HG03457 (cell line): ENCODE data around the gene HHAT.

ENCODE experiments used
- ATAC-seq: cut with Tn5 transposase; IDR thresholded peaks from one replicate; pipeline ENCODE4 v1.9.1; 2021; ENCODE audit warnings: moderate number of reproducible peaks; ENCODE audit not compliant: unreplicated experiment

HHAT gene

GRCh38 chr1:210477328-210477924, 148.7 kb downstream of the HHAT start:
- ATAC-seq, result no peak

GRCh38 chr1:210478820-210479219, 150.1 kb downstream of the HHAT start:
- no peak for ATAC-seq

GRCh38 chr1:210482491-210482890, 153.8 kb downstream of the HHAT start:
- ATAC-seq, result no peak

DNA sequence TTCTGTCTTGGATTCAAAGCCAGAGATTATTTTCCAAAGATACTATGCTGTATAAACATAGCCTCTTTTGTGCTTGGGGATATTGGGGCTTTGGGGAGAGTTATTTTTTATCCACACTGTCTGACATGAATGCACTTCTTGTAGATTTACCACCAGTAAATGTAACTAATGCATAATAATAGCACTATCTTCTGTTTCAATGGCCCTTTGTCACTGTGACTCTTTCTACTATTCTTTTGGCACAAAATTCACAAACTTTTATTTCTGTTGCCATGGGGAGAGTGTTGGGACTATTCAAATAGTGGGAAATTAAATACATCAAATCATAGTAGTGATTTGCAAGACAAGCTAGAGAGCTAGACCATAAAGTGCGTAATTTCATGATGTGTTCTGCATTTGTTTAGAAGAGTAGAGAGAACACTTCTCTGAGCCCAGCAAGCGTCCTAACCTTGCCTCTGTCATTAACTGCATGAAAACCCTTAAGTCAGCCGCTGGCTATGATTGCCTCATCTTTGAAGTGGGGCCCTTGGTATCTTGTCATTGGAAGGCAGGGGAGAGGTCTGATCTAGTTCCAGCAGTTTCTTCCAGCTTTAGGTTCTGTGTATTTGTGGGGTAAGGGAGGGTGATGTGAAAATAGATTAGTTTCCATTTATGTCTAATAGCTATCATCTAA, 154.4 kb downstream of the HHAT start:
- no peak for ATAC-seq

DNA sequence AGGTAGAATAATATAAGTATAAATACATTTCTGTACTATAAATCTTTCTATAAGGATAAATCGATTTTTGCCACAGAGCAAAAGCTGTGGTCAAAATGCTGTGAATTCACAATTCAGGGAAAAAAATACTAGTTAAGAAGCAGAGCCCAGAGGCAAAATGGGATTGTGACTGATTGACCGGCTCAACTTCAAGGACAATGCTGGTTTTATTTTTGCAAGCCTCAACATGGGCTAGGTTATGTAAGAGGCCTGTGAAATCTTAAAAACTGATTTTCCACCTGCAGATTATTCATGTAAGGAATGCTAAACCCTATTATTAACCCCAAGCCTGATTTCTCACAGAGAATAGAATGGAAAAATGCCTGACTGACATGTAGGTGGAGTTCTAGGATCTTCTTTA, 155.1 kb downstream of the HHAT start:
- no peak for ATAC-seq

DNA sequence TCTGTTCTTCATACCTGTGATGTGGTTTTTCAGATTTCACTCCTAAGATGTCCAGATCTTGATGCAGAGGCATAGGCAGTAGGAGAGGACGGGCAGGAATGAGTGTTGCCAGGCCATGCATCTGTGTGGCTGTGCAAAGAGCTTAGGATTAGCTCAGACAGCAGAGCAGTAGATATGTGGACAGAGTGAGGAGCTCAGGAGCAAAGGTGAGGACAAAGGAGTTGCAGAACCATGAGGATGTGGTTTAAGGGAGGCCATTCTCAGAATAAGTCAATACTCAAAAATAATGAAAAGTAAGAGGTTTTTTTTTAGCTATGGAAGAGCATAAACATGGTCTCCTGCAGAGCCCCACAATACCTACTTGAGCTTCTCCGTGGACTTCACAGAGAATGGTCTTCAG, 158.3 kb downstream of the HHAT start:
- no peak for ATAC-seq

DNA sequence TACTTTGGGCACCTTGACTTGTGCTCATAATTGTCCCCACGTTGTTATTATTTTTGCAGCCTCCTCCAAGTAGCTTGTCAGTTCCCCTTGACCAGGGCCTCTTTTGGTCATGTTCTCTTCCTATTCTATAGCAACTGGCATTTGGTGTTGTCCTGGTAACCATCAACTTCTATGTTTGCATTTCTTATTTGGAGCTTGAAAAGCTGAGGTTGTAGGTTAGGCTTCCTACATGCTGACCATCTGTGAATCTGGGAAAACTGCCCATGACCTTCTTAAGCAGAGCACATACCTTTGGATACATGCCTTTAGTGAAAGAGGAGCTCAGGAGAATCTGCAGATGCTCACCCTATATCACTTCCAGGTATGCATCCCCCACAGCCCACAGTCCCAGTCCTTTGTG, 160.8 kb downstream of the HHAT start:
- ATAC-seq, result no peak

- no peak for ATAC-seq
Observed at GRCh38 chr1:210490781-210491180, 162.1 kb downstream of the HHAT start.

- ATAC-seq, result no peak
Observed at GRCh38 chr1:210496063-210496462, 167.4 kb downstream of the HHAT start.

GRCh38 chr1:210499956-210500355, 171.3 kb downstream of the HHAT start:
- no peak for ATAC-seq

DNA sequence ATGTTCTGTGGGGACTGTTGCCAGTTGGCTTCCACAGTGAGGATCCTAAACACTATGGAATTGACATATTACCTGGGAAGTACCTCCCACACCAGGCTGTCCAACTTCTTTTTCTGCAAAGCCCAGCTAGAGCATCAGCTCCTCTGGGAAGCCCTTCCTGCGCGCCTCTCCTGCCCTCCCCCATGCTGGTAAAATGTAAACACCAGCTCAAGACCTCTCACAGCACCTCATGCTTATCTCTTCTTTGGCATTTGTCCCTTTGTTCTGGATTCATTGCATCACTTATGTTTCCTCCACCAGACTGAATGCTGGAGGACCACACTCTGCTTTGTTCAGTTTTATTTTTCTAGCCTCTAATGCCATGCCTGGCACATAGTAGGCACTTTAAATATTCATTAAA, 172.1 kb downstream of the HHAT start:
- ATAC-seq, result no peak

DNA sequence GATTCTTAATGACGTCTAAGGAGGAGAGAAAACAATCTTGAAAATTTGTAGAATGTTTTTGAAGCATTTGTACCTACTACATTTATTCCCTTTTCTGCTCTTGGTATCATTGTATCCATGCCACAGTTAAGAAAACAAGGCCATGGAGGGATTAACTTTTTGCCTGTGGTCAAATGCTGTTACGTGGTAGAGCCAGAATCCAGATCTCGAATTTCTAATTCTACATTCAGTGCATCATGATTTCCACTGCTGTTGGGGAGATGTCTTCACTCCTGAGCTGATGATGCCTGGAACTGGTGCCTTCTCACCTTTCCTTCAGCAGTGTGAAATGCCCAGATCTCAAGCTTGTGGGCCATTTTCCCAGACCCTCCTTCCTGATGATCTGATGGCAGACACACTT, 175.6 kb downstream of the HHAT start:
- no peak for ATAC-seq

GRCh38 chr1:210505601-210506496, 177.1 kb downstream of the HHAT start:
- ATAC-seq, result no peak

DNA sequence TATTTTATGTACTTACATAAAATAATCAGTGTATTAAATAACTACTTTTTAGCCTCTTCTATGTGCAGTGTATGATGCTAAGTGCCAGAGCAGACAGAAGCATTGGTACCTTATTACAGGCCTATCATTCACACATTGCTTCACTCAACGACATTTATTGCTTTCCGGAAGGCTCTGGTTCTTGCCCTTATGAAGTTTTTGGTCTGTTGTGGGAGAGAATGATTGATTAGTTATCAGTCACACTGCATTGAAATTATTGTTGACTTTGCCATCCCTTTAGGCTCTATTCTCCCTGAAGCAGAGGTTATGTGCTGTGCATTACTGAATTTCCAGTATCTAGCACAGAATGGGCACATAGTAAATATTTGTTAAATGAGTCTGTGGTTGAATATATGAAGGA, 178.0 kb downstream of the HHAT start:
- ATAC-seq, result no peak

DNA sequence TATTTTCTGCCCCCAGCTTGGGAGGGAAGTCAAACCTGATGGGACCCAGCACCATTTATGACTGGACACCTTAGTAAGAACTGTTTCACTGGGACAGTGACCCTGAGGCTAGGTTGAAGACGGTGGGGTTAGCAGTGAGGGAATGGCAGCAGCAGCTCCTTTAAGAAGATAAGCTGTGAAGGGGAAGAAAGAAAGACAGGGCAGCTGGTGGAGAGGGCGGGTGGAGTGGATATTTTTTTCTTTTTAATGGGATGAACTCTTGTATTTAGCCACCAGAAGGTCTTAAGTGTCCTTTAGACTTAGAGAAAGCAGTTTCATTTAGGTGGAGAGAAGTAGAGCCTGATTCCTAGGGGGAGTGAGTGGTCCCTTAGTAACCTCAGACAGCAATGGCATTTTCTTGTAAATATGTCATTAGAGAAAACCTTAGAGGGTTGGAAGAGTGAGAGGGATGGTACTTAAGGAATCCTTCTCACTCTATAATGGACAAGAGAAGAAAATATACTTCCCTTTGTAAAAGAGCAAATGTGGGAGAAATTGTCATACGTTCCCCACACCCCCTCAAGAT, 187.5 kb downstream of the HHAT start:
- ATAC-seq, result no peak

GRCh38 chr1:210516697-210517459, 188.2 kb downstream of the HHAT start:
- ATAC-seq, result no peak

DNA sequence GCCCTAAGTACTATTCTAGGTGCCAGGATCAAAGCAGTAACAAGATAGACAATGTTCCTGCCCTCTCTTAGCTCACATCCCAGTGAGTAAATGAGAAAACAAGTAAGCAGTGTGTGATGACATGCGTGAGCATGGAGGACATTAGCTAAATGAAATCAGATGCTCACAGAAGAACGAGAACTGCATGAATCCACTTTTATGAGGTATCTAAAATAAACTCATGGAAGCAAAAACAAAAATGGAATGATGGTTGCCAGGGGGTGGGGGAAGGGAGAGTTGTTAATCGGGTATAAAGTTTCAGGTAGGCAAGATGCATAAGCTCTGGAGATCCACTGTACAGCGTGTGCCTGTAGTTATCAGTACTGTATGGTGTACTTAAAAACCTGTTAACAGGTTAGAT, 195.1 kb downstream of the HHAT start:
- no peak for ATAC-seq

DNA sequence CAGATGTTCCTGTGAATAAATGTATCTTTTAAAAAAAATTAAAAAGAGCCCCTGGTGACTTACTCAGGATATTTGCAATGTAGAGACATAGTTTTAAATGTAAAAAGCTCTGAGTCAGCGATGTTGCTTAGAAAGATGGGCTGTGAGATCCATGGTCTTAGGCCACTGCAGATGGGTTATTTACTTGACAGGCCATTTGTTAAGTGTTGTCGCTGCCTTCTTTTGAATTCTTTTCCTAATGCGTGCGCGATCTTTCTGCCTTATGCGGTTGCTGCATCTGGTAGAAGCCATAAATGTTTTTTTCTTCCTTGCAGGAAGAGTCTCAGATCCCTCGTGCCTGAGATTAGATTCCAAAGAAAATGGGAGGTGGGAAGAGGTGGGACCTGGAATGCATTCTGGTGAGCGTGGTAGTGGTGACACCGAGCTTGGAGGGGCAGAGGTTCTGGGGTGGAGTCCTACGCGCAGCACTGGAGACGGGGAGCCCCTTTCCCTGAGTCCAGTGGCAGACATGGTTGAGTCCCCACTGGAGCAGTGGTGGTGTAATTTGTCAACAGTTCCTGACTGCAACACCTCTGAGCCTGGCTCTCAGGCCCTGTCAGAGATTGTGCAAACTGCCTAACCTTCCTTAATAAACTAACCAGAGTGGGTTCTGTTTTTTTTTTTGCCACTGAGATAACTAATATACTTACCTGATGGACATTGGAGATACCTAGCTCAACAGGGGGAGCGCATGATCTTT, 197.2 kb downstream of the HHAT start:
- no peak for ATAC-seq

DNA sequence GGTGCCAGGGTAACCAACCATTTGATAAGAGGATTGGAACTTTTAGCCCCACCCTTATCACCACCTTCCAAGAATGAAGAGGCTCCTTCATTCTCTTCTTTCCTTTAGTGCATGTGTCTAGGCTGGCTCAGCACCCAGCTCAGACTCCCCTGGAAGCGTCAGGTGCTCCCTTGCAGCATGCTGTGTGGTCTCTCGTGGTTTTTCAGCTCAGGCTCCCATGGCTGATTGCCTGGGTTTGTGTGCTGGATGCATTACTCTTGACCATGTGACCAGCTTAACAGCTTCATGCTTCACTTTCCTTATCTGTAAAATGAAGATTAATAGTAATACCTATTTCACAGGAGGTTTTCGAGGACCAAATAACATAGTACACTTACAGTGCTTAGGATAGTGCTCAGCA, 198.4 kb downstream of the HHAT start:
- no peak for ATAC-seq

- no peak for ATAC-seq
Observed at GRCh38 chr1:210531475-210532222, 202.9 kb downstream of the HHAT start.
